ENCODE results near the gene HACD2.

The HACD2 gene

GRCh38 chr3:123535580-123535979 lies 49.3 kb downstream of the HACD2 start:
- TF ChIP-seq CTCF (IDR thresholded peaks at IDR 0.05; ENCODE audit: extremely low read depth, insufficient read depth, missing control alignments), result no peak
- no peak for DNase-seq (ENCODE audit: low spot score)
- in situ Hi-C loops (cut with MboI; ENCODE audit: low pct_unique_long_range_greater_than_20kb, low sequenced_read_pairs, unreplicated experiment), result no loop called here

- in situ Hi-C loops (cut with MboI; ENCODE audit: low pct_unique_long_range_greater_than_20kb, low sequenced_read_pairs, unreplicated experiment), result no loop called here
- DNase-seq (ENCODE audit: low spot score), result no peak
- no peak for TF ChIP-seq CTCF (IDR thresholded peaks at IDR 0.05; ENCODE audit: extremely low read depth, insufficient read depth, missing control alignments)
Measured at GRCh38 chr3:123534264-123534663, 50.6 kb downstream of the HACD2 start.

- no peak for TF ChIP-seq CTCF (IDR thresholded peaks at IDR 0.05; ENCODE audit: extremely low read depth, insufficient read depth, missing control alignments)
- in situ Hi-C loops (cut with MboI; ENCODE audit: low pct_unique_long_range_greater_than_20kb, low sequenced_read_pairs, unreplicated experiment), result no loop called here
- DNase-seq (ENCODE audit: low spot score), result no peak
Measured at GRCh38 chr3:123533554-123534159, 51.2 kb downstream of the HACD2 start.

GRCh38 chr3:123528130-123528529 lies 56.7 kb downstream of the HACD2 start:
- in situ Hi-C loops (cut with MboI; ENCODE audit: low pct_unique_long_range_greater_than_20kb, low sequenced_read_pairs, unreplicated experiment), result no loop called here
- DNase-seq (ENCODE audit: low spot score), result no peak
- no peak for TF ChIP-seq CTCF (IDR thresholded peaks at IDR 0.05; ENCODE audit: extremely low read depth, insufficient read depth, missing control alignments)

GRCh38 chr3:123527046-123527445 lies 57.8 kb downstream of the HACD2 start:
- DNase-seq (ENCODE audit: low spot score), result no peak
- in situ Hi-C loops (cut with MboI; ENCODE audit: low pct_unique_long_range_greater_than_20kb, low sequenced_read_pairs, unreplicated experiment), result no loop called here
- TF ChIP-seq CTCF (IDR thresholded peaks at IDR 0.05; ENCODE audit: extremely low read depth, insufficient read depth, missing control alignments), result no peak

GRCh38 chr3:123526474-123526873 lies 58.4 kb downstream of the HACD2 start:
- DNase-seq (ENCODE audit: low spot score), result no peak
- in situ Hi-C loops (cut with MboI; ENCODE audit: low pct_unique_long_range_greater_than_20kb, low sequenced_read_pairs, unreplicated experiment), result no loop called here
- TF ChIP-seq CTCF (IDR thresholded peaks at IDR 0.05; ENCODE audit: extremely low read depth, insufficient read depth, missing control alignments), result no peak

GRCh38 chr3:123525433-123525832 lies 59.4 kb downstream of the HACD2 start:
- in situ Hi-C loops (cut with MboI; ENCODE audit: low pct_unique_long_range_greater_than_20kb, low sequenced_read_pairs, unreplicated experiment), result no loop called here
- no peak for DNase-seq (ENCODE audit: low spot score)
- TF ChIP-seq CTCF (IDR thresholded peaks at IDR 0.05; ENCODE audit: extremely low read depth, insufficient read depth, missing control alignments), result no peak

Measured in GM13977 (cell line).